PC-3 (cell line): Measurements from ENCODE around the gene SERPINA9. TPM values are rescaled to one million over a fixed set of nuclear protein-coding genes. Genes with fewer than 3 reads are reported as not detected.

ENCODE experiments used
- ATAC-seq: fragments of 200-7000 bp; cut with Tn5 transposase; 2 replicates; pipeline ENCODE4 v1.9.1; 2020; ENCODE audit warnings: mild to moderate bottlenecking, moderate library complexity
- BruUV-seq: library from RNA; stranded (reverse); fragments of 400-500 nt; replicated peaks from 2 replicates; lab custom pipeline; 2021; lab: Mats Ljungman, UMichigan
- CTCF ChIA-PET: fragments of 300-600 bp; sonication (Branson Sonifier 250); formaldehyde crosslinking; loops from one replicate; lab custom pipeline; 2022; ENCODE audit warnings: antibody characterized with exemption; lab: Charles Lee
- POLR2A ChIA-PET: fragments of 300-600 bp; sonication (Branson Sonifier 250); formaldehyde crosslinking; loops from one replicate; lab custom pipeline; 2022; ENCODE audit warnings: antibody characterized with exemption; ENCODE audit not compliant: unreplicated experiment; lab: Charles Lee
- DNase-seq: peaks from one replicate; pipeline ENCODE4 v3.0.0-alpha.2; 2015
- H2AFZ ChIP-seq: fragments of 300-600 bp; sonication (generic); 2 replicates; pipeline ENCODE4 v1.6.0; 2016; ENCODE audit warnings: antibody characterized with exemption, low read length
- H3F3A ChIP-seq: fragments of 300-600 bp; sonication (generic); one replicate; pipeline ENCODE4 v1.6.0; 2017; ENCODE audit warnings: antibody characterized with exemption, low read length, control low read depth, mild to moderate bottlenecking; ENCODE audit not compliant: unreplicated experiment
- H3K27ac ChIP-seq: fragments of 300-600 bp; sonication (generic); 2 replicates; pipeline ENCODE4 v1.5.1; 2016; ENCODE audit warnings: mild to moderate bottlenecking, low read length
- H3K27me3 ChIP-seq: fragments of 300-600 bp; sonication (generic); 2 replicates; pipeline ENCODE4 v1.6.1; 2016; ENCODE audit warnings: low read length, mixed read lengths
- H3K36me3 ChIP-seq: fragments of 300-600 bp; sonication (generic); 2 replicates; pipeline ENCODE4 v1.6.1; 2016; ENCODE audit warnings: low read depth, mixed run types, low read length, mixed read lengths
- H3K4me1 ChIP-seq: fragments of 300-600 bp; sonication (generic); 2 replicates; pipeline ENCODE4 v1.5.1; 2016; ENCODE audit warnings: low read length; ENCODE audit not compliant: insufficient read depth
- H3K4me2 ChIP-seq: fragments of 300-600 bp; sonication (generic); 2 replicates; pipeline ENCODE4 v1.6.0; 2016; ENCODE audit warnings: low read length
- H3K4me3 ChIP-seq: fragments of 300-600 bp; sonication (generic); 2 replicates; pipeline ENCODE4 v1.5.1; 2016; ENCODE audit warnings: mild to moderate bottlenecking, low read length, mixed read lengths
- H3K79me2 ChIP-seq: fragments of 300-600 bp; sonication (generic); 2 replicates; pipeline ENCODE4 v1.6.1; 2017; ENCODE audit warnings: low read length, mixed read lengths
- H3K9ac ChIP-seq: fragments of 300-600 bp; sonication (generic); 2 replicates; pipeline ENCODE4 v1.6.0; 2016; ENCODE audit warnings: mild to moderate bottlenecking, low read length
- H3K9me2 ChIP-seq: fragments of 300-600 bp; sonication (generic); replicated peaks from 2 replicates; pipeline ENCODE4 v1.6.1; 2016; ENCODE audit warnings: mixed run types, low read length, mixed read lengths
- H3K9me3 ChIP-seq: fragments of 300-600 bp; sonication (generic); 2 replicates; pipeline ENCODE4 v1.6.1; 2016; ENCODE audit warnings: low read length, mixed read lengths
- H4K20me1 ChIP-seq: fragments of 300-600 bp; sonication (generic); 2 replicates; pipeline ENCODE4 v1.6.1; 2016; ENCODE audit warnings: low read length, mixed read lengths
- EZH2 ChIP-seq: fragments of 300-600 bp; sonication (generic); IDR thresholded peaks from one replicate; pipeline ENCODE4 v1.6.1; 2017; ENCODE audit warnings: antibody characterized with exemption, mild to moderate bottlenecking, low read length; ENCODE audit not compliant: unreplicated experiment
- EZH2phosphoT487 ChIP-seq: fragments of 300-600 bp; sonication (generic); IDR thresholded peaks from 2 replicates; pipeline ENCODE4 v1.6.1; 2018; ENCODE audit warnings: mild to moderate bottlenecking, antibody characterized with exemption, low read length, borderline replicate concordance
- intact Hi-C: fragments of 100-400 bp; cut with micrococcal nuclease; formaldehyde crosslinking; loops from 2 replicates; pipeline ENCODE4 v1.9.0; 2023
- total RNA-seq: library from RNA; depleted of rRNA; stranded (reverse); fragments of >200 nt; gene quantifications from 2 replicates; pipeline ENCODE4 v1.2.3, GENCODE V29; 2014
- TF ChIP-seq, protein P1 (sequence below): fragments of 300-600 bp; sonication (generic); conservative IDR thresholded peaks from 2 replicates; pipeline ENCODE4 v1.5.1; 2017; ENCODE audit warnings: antibody characterized with exemption, low read depth, mild to moderate bottlenecking, low read length

SERPINA9 gene
- total RNA-seq, 1 experiment from 2014 or later: not detected

DNA sequence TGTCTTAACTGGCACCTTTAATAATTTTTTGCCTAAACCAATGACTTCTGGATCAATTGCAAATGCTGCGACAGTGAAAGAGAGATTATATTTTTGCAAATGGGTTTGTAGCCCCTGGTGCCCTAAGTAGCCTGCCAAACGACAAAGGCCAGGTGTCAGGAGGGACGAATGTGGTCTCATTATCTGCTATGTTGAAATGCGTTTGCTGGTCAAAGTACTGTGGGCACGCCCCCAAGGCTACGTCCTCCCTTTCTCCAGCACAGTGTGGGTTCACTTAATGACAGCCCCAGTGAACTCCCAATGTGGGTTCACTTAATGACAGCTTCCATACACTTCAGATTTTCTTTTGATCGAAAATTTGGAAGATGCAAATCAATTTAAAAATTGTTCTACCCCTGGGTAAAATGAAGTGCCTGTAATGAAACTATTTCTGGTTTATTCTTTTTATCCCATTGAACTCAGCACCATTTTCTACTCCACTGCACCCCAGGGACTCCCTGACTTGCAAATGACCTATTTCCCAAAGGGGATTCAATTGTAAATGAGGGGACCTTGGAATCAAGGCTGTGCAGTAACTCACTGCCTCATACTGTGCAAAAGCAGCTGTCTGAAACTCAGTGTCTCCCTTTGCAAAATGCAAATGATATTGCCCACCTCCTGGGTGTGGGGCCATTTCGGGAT is 24.8 kb downstream of the SERPINA9 start:
- no peaks in the 10 kb centered on the region for H3K36me3 ChIP-seq
- no peaks in the 10 kb centered on the region for H3F3A ChIP-seq
- H2AFZ ChIP-seq: no peak overlapping the region
- no peak overlapping the region for H3K9ac ChIP-seq
- no peak overlapping the region for H3K27ac ChIP-seq
- no peaks in the 10 kb centered on the region for H3K9me3 ChIP-seq
- no peak for DNase-seq
- no peaks in the 10 kb centered on the region for H3K4me1 ChIP-seq
- H3K4me2 ChIP-seq: no peak overlapping the region
- 0 out of 2 replicates have a peak, but pooled peaks cover 8% of the 10 kb centered on the region for H3K27me3 ChIP-seq
- intact Hi-C loops: no loop called here
- no peak for ATAC-seq
- no peak overlapping the region for H3K4me3 ChIP-seq
- no peaks in the 10 kb centered on the region for H4K20me1 ChIP-seq
- TF ChIP-seq, protein P1, sequence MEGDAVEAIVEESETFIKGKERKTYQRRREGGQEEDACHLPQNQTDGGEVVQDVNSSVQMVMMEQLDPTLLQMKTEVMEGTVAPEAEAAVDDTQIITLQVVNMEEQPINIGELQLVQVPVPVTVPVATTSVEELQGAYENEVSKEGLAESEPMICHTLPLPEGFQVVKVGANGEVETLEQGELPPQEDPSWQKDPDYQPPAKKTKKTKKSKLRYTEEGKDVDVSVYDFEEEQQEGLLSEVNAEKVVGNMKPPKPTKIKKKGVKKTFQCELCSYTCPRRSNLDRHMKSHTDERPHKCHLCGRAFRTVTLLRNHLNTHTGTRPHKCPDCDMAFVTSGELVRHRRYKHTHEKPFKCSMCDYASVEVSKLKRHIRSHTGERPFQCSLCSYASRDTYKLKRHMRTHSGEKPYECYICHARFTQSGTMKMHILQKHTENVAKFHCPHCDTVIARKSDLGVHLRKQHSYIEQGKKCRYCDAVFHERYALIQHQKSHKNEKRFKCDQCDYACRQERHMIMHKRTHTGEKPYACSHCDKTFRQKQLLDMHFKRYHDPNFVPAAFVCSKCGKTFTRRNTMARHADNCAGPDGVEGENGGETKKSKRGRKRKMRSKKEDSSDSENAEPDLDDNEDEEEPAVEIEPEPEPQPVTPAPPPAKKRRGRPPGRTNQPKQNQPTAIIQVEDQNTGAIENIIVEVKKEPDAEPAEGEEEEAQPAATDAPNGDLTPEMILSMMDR: no peak
- no peak for TF ChIP-seq EZH2phosphoT487
- no peak for TF ChIP-seq EZH2
- ChIA-PET CTCF (no interaction called here), POLR2A (no interaction called here)
- BruUV-seq: no TSS peak
- no peaks in the 10 kb centered on the region for H3K79me2 ChIP-seq
- H3K9me2 ChIP-seq: no peaks in the 10 kb centered on the region

DNA sequence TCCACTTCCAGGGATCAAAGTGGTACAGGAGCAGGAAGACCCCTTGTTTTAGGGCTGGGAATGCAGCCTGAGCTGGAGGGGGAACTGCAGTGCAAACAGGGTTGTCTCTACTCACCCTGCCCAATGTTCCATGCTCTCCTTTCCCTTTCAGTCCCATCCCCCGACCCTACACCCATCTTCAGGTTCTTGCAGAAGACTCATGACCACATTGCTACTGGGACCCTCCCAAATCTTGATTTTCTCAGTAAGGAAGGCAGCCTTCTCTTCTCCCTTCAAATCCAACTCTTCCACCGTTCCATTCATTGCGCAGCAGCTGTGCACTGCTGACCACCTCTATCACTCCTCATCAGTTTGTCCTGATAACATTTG is 25.3 kb downstream of the SERPINA9 start:
- Histone ChIP-seq H2AFZ (no peak overlapping the region), H3K36me3 (no peaks in the 10 kb centered on the region), H3K79me2 (no peaks in the 10 kb centered on the region), H3K4me3 (no peak overlapping the region), H3K9me2 (no peaks in the 10 kb centered on the region), H4K20me1 (no peaks in the 10 kb centered on the region), H3K27ac (no peak overlapping the region), H3K9ac (no peak overlapping the region), H3K9me3 (no peaks in the 10 kb centered on the region), H3K4me1 (no peaks in the 10 kb centered on the region), H3K27me3 (0 out of 2 replicates have a peak, but pooled peaks cover 8% of the 10 kb centered on the region), H3K4me2 (no peak overlapping the region), H3F3A (no peaks in the 10 kb centered on the region)
- ChIA-PET POLR2A (no interaction called here), CTCF (no interaction called here)
- intact Hi-C loops: no loop called here
- no TSS peak for BruUV-seq
- no peak for ATAC-seq
- DNase-seq: no peak
- TF ChIP-seq EZH2phosphoT487 (no peak), EZH2 (no peak)
- TF ChIP-seq, protein P1: no peak

DNA sequence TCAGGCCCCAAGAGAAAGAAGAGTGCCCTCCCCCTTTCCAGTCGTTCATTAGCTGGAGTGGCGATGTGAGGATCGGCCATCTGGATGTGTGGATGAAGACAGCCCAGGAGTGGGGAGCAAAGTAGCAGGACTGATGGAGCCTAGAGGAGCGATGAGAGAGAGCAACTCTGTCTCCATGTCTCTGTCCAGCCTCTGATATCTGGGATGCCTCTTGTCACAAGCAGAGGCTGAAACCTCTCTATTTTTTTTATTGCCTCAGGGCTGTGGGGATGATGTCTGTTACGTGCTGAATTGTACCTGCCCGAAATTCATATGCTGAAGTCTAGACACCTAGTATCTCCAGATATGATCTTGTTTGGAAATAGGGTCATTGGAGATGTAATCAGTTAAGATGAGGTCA is 26.1 kb downstream of the SERPINA9 start:
- H3K4me1 ChIP-seq: no peaks in the 10 kb centered on the region
- no peak overlapping the region for H3K4me2 ChIP-seq
- H3K4me3 ChIP-seq: no peak overlapping the region
- POLR2A ChIA-PET: no interaction called here
- H3K79me2 ChIP-seq: no peaks in the 10 kb centered on the region
- no peak overlapping the region for H2AFZ ChIP-seq
- BruUV-seq: no TSS peak
- intact Hi-C loops: no loop called here
- ATAC-seq: no peak
- H3K36me3 ChIP-seq: no peaks in the 10 kb centered on the region
- no peak overlapping the region for H3K9ac ChIP-seq
- CTCF ChIA-PET: no interaction called here
- 0 out of 2 replicates have a peak, but pooled peaks cover 8% of the 10 kb centered on the region for H3K27me3 ChIP-seq
- H3K9me3 ChIP-seq: no peaks in the 10 kb centered on the region
- TF ChIP-seq, protein P1: no peak
- TF ChIP-seq EZH2phosphoT487: no peak
- TF ChIP-seq EZH2: no peak
- no peak overlapping the region for H3K27ac ChIP-seq
- H3F3A ChIP-seq: no peaks in the 10 kb centered on the region
- DNase-seq: no peak
- no peaks in the 10 kb centered on the region for H3K9me2 ChIP-seq
- no peaks in the 10 kb centered on the region for H4K20me1 ChIP-seq
